Activated effector memory CD4-positive, alpha-beta T cell treated with Interleukin-2 at 50 U/mL for 16 hours (primary cell): Measurements from ENCODE around the gene SLC43A2.

Experiments used
- DNase-seq: peaks from one replicate; pipeline ENCODE4 v3.0.0-alpha.2; 2020

The SLC43A2 gene

DNA sequence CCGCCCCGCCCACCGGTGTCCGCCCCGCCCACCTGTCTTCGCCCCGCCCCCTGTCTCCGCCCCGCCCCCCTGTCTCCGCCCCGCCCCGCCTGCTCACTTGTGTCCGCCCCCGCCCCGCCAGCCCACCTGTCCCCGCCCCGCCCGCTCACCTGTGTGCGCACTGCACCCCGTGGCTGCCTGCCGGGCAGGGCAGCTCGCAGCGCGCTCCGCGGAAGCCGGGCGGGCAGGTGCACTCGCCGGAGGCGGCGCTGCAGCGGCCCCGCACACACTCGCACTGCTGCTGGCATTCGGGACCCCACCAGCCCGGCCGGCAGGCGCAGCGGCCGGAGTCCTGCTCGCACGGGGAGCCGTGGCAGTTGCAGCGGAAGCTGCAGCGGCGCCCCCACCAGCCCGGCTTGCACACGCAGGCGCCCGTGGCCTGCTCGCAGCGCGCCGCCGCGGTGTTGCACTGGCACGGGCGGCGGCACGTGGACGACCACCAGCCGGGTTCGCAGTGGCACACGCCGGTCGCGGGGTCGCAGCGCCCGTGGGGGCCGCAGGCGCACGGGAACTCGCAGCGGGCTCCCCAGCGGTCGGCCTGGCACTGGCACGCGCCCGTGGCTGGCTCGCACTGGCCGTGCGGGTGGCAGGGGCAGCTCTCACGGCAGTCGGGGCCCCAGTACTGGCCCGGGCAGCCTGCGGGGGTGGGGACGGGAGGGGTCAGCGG lies 14.8 kb upstream of the SLC43A2 start:
- DNase-seq, result peak; percentile 50

DNA sequence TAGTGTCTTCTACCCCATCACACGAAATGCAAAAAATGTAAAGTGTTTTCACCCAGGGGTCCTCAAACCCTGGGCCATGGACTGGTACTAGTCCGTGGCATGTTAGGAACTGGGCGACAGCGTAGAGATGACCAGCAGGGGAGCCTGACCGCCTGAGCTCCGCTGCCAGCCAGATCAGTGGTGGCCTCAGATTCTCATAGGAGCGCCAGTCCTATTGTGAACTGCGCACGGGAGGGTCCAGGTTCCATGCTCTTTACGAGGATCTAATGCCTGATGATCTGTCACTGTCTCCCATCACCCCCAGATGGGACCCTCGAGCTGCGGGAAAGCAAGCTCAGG lies 12.4 kb upstream of the SLC43A2 start:
- no peak for DNase-seq

- DNase-seq, result no peak
Observed at GRCh38 chr17:1640329-1641064, 11.9 kb upstream of the SLC43A2 start.

- no peak for DNase-seq
Observed at GRCh38 chr17:1639549-1640180, 11.0 kb upstream of the SLC43A2 start.

DNA sequence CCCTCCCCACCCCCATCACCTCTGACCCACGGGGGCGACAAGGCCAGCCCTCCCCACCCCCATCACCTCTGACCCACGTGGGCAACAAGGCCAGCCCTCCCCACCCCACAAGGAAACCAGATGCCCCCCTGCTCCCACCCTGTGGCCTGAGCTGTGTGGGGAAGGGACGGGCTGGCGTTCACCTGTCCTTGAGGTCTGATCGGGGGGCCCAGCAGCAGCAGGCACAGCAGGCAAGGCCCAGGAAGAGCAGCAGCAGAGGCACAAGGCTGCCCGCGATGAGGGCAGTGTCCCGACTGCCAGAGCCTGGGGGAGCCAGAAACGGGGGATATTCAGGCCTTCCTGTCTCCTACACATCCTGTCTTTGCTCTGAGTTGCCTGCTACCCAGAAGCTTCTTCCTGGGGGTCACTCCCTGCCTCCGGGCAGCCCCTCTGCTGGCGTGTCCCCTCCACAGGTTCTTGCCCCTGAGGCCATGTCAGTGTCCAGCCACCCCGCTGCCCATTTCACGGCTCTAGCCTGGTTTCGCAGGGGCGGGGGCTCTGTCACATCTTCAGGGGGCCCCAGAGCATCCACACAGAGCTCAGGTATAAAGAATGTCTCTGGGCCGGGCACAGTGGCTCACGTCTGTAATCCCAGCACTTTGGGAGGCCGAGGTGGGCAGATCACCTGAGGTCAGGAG lies 10.1 kb upstream of the SLC43A2 start:
- DNase-seq, result no peak

- DNase-seq, result no peak
Observed at GRCh38 chr17:1638171-1638590, 9.5 kb upstream of the SLC43A2 start.

- no peak for DNase-seq
Observed at GRCh38 chr17:1636732-1637285, 8.2 kb upstream of the SLC43A2 start.

GRCh38 chr17:1635675-1636465 lies 7.2 kb upstream of the SLC43A2 start:
- DNase-seq, result no peak

DNA sequence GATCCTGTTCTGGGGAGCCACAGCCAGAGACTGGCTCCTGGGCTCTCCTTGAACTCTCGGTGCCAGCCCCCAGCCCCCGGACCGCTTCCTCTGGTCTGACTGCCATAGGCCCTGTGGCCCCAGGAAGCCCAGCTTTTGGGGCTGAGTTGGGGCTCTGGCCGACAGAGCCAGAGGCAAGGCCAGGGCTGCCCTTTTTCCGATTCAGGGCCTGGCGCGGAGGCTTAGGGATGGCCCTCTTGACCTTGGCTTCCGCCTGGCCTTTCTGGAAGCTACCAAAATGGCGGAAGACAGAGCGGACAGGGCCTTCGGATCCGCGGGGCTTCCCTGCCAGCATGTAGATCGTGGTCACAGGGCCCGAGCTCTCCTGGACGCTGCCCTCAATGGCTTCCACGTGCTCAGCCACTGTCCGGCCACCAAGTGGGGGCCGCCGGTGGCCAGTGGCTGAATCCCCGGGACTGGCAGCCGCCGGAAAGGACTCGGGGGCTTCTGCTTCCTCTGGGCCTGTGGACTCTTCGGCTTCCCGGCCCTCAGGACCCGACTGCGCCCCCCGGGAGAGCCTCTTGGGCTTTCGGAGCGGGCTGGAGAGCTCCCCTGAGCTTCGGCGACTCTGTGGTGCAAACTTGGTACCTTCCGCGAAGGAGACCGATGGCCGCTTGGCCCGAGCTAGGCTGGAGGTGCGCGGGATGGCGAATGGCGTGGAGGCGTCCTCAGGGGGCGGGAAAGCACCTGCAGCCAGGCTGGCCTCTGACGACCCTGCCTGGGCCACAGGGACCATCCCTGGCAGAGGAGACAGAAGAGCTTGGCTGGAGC lies 6.4 kb upstream of the SLC43A2 start:
- DNase-seq, result no peak

DNA sequence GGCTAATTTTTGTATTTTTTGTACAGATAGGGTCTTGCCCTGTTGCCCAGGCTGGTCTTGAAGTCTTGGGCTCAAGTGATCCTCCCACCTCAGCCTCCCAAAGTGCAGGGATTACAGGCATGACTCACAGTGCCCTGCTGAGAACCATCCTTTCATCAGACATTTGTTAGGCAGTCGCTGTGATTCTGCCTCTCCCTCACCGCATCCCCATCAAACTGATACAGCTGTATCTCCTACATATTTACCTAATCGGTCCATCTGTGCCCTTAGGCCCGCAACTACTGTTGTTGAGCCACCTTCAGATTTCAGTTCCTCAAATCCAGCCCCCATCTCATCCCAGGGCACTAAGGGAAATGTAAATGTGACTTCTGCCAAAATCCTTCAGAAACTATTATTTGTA lies 2.0 kb upstream of the SLC43A2 start:
- DNase-seq, result no peak

DNA sequence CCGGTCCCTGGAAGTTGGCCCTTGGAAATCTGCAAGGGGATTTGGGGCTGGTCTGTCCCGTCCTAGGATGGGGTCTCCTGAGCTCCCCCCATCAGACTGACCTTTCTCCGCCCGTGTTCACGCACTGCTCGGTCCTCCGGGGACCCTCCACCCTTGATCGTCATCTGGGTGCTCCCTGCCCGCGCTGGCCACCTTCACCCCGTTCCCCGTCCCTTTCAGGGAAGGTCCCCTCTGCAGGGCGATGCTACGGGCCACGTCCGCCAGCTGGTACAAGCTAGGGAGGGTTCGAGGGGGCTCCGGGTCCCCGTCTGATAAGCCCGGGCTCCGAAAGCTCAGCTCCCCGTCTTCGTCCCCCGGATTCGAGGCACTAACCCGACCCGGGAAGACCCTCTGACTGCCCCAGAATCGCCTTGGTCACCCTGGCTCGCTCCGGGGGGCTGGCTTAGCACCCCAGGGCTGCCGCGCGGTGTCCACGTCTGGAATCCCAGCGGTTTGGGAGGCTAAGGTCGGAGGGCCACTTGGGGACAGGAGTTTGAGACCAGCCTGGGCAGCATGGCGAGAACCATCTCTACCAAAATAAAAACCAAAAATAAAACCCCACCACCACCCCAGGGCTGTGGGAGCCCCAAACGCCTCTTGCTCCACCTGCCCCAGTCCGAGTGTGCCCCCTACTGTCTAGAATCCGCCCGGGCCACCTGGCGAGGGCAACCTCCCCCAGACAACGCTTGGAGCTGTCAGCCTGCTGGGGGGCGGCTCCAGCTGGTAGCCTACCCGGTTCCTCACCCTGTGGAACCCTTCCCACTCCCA lies 1.1 kb upstream of the SLC43A2 start:
- peak; percentile 48 for DNase-seq

DNA sequence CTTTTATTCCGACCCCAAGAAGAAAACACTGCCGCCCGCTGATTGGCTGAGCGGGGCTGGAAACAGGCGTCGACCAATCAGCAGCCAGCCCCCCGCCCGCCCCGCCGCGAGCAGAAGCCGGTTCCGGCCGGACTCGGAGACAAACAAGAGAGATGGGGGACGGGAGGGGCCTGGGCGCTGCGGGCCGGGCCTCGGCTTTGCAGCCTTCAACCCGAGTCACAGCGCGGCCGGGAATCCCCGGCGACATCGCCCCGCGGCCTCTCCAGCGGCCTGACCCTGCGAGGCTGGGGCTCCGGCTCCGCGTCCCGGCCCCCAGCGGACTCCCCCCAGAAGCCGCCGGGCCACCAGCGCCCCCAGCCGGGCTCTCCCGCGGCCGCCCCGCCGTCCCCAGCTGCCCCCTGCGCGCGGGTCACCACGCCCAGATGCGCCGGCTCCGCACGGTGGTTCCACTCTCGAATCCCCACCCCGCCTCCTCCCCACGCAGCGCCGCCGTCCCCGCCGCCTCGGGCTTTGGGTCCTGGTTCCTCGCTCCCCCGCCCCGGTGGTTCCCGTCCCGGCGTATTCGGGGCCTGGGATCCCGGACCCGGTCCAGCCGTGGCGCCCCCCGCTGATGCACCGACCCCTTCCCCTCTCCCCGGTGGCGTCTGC lies 346 bp upstream of the SLC43A2 start:
- DNase-seq, result peak; percentile 83

DNA sequence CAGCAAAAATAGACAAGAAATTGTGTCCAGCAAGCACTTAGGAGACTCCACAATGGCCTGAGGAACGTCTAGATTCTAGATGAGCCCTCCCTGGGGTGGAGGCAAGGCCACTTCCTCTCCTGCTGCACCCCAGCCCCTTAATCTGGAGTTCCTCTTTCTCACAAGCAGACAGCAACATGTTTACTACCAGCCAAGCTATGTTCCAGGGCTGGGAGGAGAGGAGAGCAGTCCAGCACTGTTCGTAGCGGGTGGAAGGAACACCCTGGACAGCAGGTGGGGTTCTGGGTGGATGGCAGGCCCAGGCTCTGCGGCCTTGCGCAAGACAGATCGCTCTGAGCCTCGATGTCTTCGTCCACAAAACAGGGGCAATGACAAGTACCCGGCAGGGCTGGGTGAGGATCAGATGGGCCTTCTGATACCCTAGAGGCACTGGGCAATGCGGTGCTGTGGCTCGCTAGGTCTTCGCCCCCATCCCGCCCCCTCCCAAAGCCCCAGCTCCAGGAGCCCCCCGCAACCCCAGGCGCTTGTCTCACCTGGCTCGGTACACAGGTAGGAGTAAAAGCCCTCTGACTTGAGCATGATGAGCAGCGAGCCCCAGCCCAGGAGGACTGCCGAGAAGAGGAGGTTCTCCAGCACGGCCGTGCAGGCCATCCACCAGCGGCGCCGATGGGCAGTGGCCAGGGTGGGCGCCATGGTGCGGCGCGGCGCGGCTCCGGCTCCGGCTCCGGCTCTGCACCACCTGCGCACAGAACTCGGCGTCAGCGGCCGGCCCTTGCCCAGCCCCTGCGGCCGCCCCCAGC lies 1.3 kb downstream of the SLC43A2 start:
- no peak for DNase-seq

DNA sequence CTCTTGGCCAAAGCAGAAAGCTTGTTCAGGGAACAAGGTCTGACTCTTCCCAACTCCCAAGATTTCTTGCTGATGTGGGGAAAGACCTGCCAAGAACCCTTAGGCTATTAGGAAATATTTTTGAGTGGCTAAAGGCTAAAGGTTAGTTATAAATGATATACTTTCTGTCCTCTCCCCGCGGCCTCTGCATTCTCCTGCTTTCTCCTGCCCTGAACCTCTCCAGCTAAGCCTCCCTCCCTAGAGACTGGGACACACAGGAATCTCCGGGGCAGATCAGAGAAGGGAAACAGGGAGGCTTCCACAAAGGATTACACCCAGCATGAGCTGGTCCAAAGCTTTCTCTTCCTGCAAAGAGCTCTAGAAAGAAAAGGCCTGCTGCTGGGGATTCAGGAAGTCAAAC lies 2.3 kb downstream of the SLC43A2 start:
- DNase-seq, result no peak

DNA sequence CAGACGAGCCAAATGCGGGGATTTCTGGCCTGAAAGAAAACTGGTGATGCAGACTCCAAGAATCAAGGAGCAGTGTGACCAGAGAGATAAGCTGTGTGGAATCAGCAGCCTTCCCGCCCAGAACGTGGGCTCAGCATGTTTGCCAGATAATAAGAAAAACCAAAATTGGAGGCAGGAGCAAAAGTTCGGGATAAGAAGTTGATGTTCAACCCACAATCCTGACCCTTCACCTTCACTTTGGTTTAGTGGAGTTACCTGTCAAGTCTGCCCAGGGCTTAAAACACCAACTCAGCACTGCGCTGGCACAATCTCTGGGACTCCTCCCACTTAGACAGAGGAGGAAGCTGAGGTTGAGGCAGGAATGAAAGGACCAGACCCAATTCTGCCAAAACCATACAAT lies 3.1 kb downstream of the SLC43A2 start:
- no peak for DNase-seq

GRCh38 chr17:1625053-1625452 lies 3.6 kb downstream of the SLC43A2 start:
- no peak for DNase-seq

- no peak for DNase-seq
Observed at GRCh38 chr17:1624650-1625049, 4.0 kb downstream of the SLC43A2 start.

- no peak for DNase-seq
Observed at GRCh38 chr17:1623057-1623630, 5.5 kb downstream of the SLC43A2 start.
